LNCAP (cell line): ENCODE data around the gene MED20.

Experiments
- CTCF ChIP-seq: fragments of 450-650 bp; IDR thresholded peaks from 2 replicates; pipeline ENCODE4 v1.5.1; 2017; ENCODE audit warnings: mild to moderate bottlenecking

MED20 gene

GRCh38 chr6:41920921-41921711 lies at the start of gene MED20, which contains the start of gene BYSL:
MED20 (minus strand) TSS chr6:41921139; CDS start chr6:41921018, 121 bp downstream.
BYSL (plus strand) TSS chr6:41921499; CDS start chr6:41921563, 64 bp downstream.
- TF ChIP-seq CTCF: peak; percentile 90

GRCh38 chr6:41970436-41970846 lies 49.5 kb upstream of the MED20 start:
- TF ChIP-seq CTCF: no peak

- TF ChIP-seq CTCF: no peak
Measured at GRCh38 chr6:41967312-41968287, 46.7 kb upstream of the MED20 start.

- TF ChIP-seq CTCF: no peak
Measured at GRCh38 chr6:41966961-41967311, 46.0 kb upstream of the MED20 start.

GRCh38 chr6:41966214-41966920 lies 45.4 kb upstream of the MED20 start:
- no peak for TF ChIP-seq CTCF

- no peak for TF ChIP-seq CTCF
Measured at GRCh38 chr6:41965429-41966213, 44.7 kb upstream of the MED20 start.
